MM.1S (cell line): ENCODE results near the gene DUSP1.

Experiments used
- DNase-seq: peaks from one replicate; pipeline ENCODE4 v3.0.0-alpha.2; 2015
- H2AFZ ChIP-seq: fragments of 300-600 bp; sonication (generic); 2 replicates; pipeline ENCODE4 v1.6.0; 2016; ENCODE audit warnings: antibody characterized with exemption, low read length
- H3F3A ChIP-seq: fragments of 300-600 bp; sonication (generic); 2 replicates; pipeline ENCODE4 v1.6.1; 2016; ENCODE audit warnings: mild to moderate bottlenecking, antibody characterized with exemption, low read length, moderate library complexity, mixed read lengths; ENCODE audit not compliant: insufficient read depth
- H3K27ac ChIP-seq: fragments of 300-600 bp; sonication (generic); 2 replicates; pipeline ENCODE4 v1.5.1; 2016; ENCODE audit warnings: mild to moderate bottlenecking, low read length
- H3K27me3 ChIP-seq: fragments of 300-600 bp; sonication (generic); replicated peaks from 2 replicates; pipeline ENCODE4 v1.6.0; 2016; ENCODE audit warnings: low read length; ENCODE audit not compliant: insufficient read depth
- H3K36me3 ChIP-seq: fragments of 300-600 bp; sonication (generic); replicated peaks from 2 replicates; pipeline ENCODE4 v1.6.1; 2016; ENCODE audit warnings: mild to moderate bottlenecking, low read length, mixed read lengths; ENCODE audit not compliant: insufficient read depth
- H3K4me1 ChIP-seq: fragments of 300-600 bp; sonication (generic); 2 replicates; pipeline ENCODE4 v1.6.1; 2016; ENCODE audit warnings: low read length, mixed read lengths
- H3K4me2 ChIP-seq: fragments of 300-600 bp; sonication (generic); 2 replicates; pipeline ENCODE4 v1.6.0; 2016; ENCODE audit warnings: low read depth, low read length
- H3K4me3 ChIP-seq: fragments of 300-600 bp; sonication (generic); 2 replicates; pipeline ENCODE4 v1.5.1; 2016; ENCODE audit warnings: low read length, mixed read lengths
- H3K79me2 ChIP-seq: fragments of 300-600 bp; sonication (generic); 2 replicates; pipeline ENCODE4 v1.6.1; 2016; ENCODE audit warnings: mixed run types, low read length, mixed read lengths
- H3K9ac ChIP-seq: fragments of 300-600 bp; sonication (generic); 2 replicates; pipeline ENCODE4 v1.6.1; 2016; ENCODE audit warnings: low read length, mixed read lengths
- H3K9me2 ChIP-seq: fragments of 300-600 bp; sonication (generic); replicated peaks from 2 replicates; pipeline ENCODE4 v1.6.1; 2016; ENCODE audit warnings: mild to moderate bottlenecking, low read length, mixed read lengths; ENCODE audit not compliant: insufficient read depth
- H3K9me3 ChIP-seq: fragments of 300-600 bp; sonication (generic); replicated peaks from 2 replicates; pipeline ENCODE4 v1.6.1; 2016; ENCODE audit warnings: mild to moderate bottlenecking, low read length, mixed read lengths; ENCODE audit not compliant: insufficient read depth
- H4K20me1 ChIP-seq: fragments of 300-600 bp; sonication (generic); 2 replicates; pipeline ENCODE4 v1.6.1; 2016; ENCODE audit warnings: mild to moderate bottlenecking, low read length, moderate library complexity, mixed read lengths; ENCODE audit not compliant: insufficient read depth
- CTCF ChIP-seq: fragments of 300-600 bp; sonication (generic); IDR thresholded peaks from 2 replicates; pipeline ENCODE4 v1.5.1; 2016; ENCODE audit warnings: antibody characterized with exemption, low read length, mixed read lengths
- EZH2 ChIP-seq: fragments of 300-600 bp; sonication (generic); optimal IDR thresholded peaks from 2 replicates; pipeline ENCODE3; 2017; ENCODE audit warnings: low read depth, mild to moderate bottlenecking, antibody characterized with exemption, low read length, mixed read lengths
- EZH2phosphoT487 ChIP-seq: fragments of 300-600 bp; sonication (generic); IDR thresholded peaks from 2 replicates; pipeline ENCODE4 v1.6.1; 2018; ENCODE audit warnings: antibody characterized with exemption, low read length

Gene DUSP1

GRCh38 chr5:172758077-172758833, 12.7 kb downstream of the DUSP1 start:
- Histone ChIP-seq H3K9me2 (no peaks in the 10 kb centered on the region), H3K36me3 (no peaks in the 10 kb centered on the region), H3K79me2 (no peaks in the 10 kb centered on the region), H3K4me1 (no peaks in the 10 kb centered on the region), H3K27me3 (no peaks in the 10 kb centered on the region), H3K27ac (no peak overlapping the region), H3K4me2 (no peak overlapping the region), H3K9ac (no peak overlapping the region), H2AFZ (no peak overlapping the region), H3K4me3 (no peak overlapping the region), H3K9me3 (no peaks in the 10 kb centered on the region), H4K20me1 (no peaks in the 10 kb centered on the region), H3F3A (no peaks in the 10 kb centered on the region)
- TF ChIP-seq EZH2, result no peak
- TF ChIP-seq EZH2phosphoT487, result no peak
- no peak for TF ChIP-seq CTCF
- DNase-seq, result no peak

- H3K4me3 ChIP-seq, result no peak overlapping the region
- H3K4me2 ChIP-seq, result no peak overlapping the region
- no peak overlapping the region for H3K27ac ChIP-seq
- H3F3A ChIP-seq, result no peaks in the 10 kb centered on the region
- no peaks in the 10 kb centered on the region for H3K27me3 ChIP-seq
- no peak overlapping the region for H2AFZ ChIP-seq
- H3K9me3 ChIP-seq, result no peaks in the 10 kb centered on the region
- no peaks in the 10 kb centered on the region for H3K36me3 ChIP-seq
- no peaks in the 10 kb centered on the region for H3K79me2 ChIP-seq
- TF ChIP-seq EZH2, result no peak
- TF ChIP-seq CTCF, result no peak
- no peak for TF ChIP-seq EZH2phosphoT487
- H3K4me1 ChIP-seq, result no peaks in the 10 kb centered on the region
- no peaks in the 10 kb centered on the region for H4K20me1 ChIP-seq
- no peak overlapping the region for H3K9ac ChIP-seq
- no peaks in the 10 kb centered on the region for H3K9me2 ChIP-seq
- DNase-seq, result no peak
These were observed 13.5 kb downstream of the DUSP1 start for GRCh38 chr5:172757394-172758010.

- TF ChIP-seq CTCF (no peak), EZH2 (no peak), EZH2phosphoT487 (no peak)
- Histone ChIP-seq H2AFZ (no peak overlapping the region), H3K27ac (no peak overlapping the region), H3K27me3 (no peaks in the 10 kb centered on the region), H3F3A (no peaks in the 10 kb centered on the region), H3K9me3 (no peaks in the 10 kb centered on the region), H4K20me1 (no peaks in the 10 kb centered on the region), H3K4me2 (no peak overlapping the region), H3K9ac (no peak overlapping the region), H3K36me3 (no peaks in the 10 kb centered on the region), H3K9me2 (no peaks in the 10 kb centered on the region), H3K4me1 (no peaks in the 10 kb centered on the region), H3K4me3 (no peak overlapping the region), H3K79me2 (no peaks in the 10 kb centered on the region)
- DNase-seq, result no peak
These were observed 14.1 kb downstream of the DUSP1 start for GRCh38 chr5:172756764-172757393.
